Upper lobe of left lung (tissue), 4 donors: Measurements from ENCODE around the gene ACOXL.

ENCODE experiments used
- EP300 ChIP-seq, 4 donors: sonication (generic); formaldehyde crosslinking; IDR thresholded peaks; one replicate each; pipeline ENCODE4 v1.5.1; 2017; ENCODE audit warnings: antibody characterized with exemption in 4 of 4, control low read depth in 2 of 4
- POLR2A ChIP-seq, 4 donors: fragments of 450-650 bp; IDR thresholded peaks; one replicate each; pipeline ENCODE4 v1.5.1; 2016 to 2017; ENCODE audit warnings: antibody characterized with exemption in 4 of 4, mild to moderate bottlenecking in 2 of 4
- TF ChIP-seq, protein P1 (sequence below), 6 experiments: fragments of 450-650 bp in 4 of 6; fragments of 200-600 bp in 2 of 6; sonication (generic) in 2 of 6; IDR thresholded peaks; one replicate each; pipeline ENCODE4 v1.5.1; 2016 to 2019; ENCODE audit warnings: antibody characterized with exemption in 6 of 6

DNA sequence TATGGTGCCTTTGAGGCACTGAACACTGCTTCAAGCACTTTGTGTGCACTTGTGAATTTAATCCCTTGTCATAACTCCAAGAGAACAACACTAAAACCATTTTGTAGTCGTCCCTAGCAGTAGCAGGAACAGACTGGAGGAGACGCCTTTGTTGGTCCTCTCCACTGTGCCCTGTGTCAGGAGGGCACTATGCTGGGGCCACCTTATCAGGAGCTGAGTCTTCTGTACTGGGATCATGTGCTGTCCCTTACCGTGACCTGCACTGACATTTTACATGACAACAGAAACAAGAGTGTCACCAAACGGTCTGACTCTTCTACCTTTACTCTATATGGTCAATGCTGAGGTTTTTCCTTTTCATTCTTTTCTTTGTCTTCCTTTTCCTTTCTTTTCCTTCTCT is 62.0 kb downstream of the ACOXL start:
- TF ChIP-seq POLR2A (IDR thresholded peaks at IDR 0.05) (no peak), EP300 (IDR thresholded peaks at IDR 0.05) (no peak)
- TF ChIP-seq, protein P1, sequence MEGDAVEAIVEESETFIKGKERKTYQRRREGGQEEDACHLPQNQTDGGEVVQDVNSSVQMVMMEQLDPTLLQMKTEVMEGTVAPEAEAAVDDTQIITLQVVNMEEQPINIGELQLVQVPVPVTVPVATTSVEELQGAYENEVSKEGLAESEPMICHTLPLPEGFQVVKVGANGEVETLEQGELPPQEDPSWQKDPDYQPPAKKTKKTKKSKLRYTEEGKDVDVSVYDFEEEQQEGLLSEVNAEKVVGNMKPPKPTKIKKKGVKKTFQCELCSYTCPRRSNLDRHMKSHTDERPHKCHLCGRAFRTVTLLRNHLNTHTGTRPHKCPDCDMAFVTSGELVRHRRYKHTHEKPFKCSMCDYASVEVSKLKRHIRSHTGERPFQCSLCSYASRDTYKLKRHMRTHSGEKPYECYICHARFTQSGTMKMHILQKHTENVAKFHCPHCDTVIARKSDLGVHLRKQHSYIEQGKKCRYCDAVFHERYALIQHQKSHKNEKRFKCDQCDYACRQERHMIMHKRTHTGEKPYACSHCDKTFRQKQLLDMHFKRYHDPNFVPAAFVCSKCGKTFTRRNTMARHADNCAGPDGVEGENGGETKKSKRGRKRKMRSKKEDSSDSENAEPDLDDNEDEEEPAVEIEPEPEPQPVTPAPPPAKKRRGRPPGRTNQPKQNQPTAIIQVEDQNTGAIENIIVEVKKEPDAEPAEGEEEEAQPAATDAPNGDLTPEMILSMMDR (IDR thresholded peaks at IDR 0.05): no peak
